GM10248 (cell line): ENCODE results near the gene CCNY.

ENCODE experiments used
- CTCF ChIA-PET: fragments of 300-600 bp; sonication (Branson Sonifier 250); formaldehyde crosslinking; extraction: SDS; loops from one replicate; lab custom pipeline; 2021; ENCODE audit warnings: antibody characterized with exemption; lab: Yijun Ruan, JAX
- POLR2A ChIA-PET: fragments of 350-650 bp; sonication (Branson Sonifier 250); formaldehyde crosslinking; extraction: SDS; loops from one replicate; lab custom pipeline; 2020; ENCODE audit warnings: antibody characterized with exemption; lab: Yijun Ruan, JAX
- DNase-seq: peaks from one replicate; pipeline ENCODE4 v3.0.0; 2012; ENCODE audit errors: extremely low spot score
- TF ChIP-seq, protein P1 (sequence below): IDR thresholded peaks from 2 replicates; pipeline ENCODE4 v1.5.1; 2012; ENCODE audit warnings: mild to moderate bottlenecking, low read depth; ENCODE audit errors: extremely low read depth, missing control alignments, control extremely low read depth

The CCNY gene

DNA sequence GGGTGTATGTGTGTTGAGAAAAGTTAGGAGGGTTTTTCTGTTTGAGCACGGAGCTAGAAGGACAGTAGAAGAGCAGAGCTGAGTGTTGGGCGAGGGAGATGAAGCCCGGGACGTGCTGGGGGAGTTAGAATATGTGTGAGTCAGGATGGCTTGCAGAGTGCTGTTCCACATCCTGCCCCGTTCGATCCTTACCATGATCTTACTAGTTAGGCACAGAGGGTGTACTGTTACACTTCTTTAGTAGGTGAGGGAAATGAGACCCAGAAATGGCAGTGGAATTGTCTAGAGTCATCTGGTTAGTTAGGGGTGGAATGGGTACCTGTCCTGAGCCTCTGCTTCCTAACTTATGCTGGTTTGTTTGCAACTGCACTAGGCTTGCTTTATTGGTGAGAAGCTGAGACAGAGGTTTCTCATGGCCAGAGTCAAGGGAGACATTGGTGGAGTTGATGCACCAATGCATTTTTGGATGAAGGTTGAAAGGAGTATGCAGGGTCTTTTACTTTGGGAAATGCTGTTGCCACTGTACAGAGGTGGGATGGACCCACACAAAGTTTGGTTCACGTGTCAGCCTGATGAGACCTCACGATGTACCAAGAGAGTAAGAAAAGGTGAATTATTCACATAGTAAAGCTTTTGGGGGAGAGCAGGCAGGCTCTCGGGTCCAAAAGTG is 42.4 kb downstream of the CCNY start:
- ChIA-PET POLR2A (no interaction called here), CTCF (interaction anchor here (0.7 to 2.0 kb wide), 8 partner anchors 13 to 161 kb away, joined by 3 to 10 read pairs (median 3); no protein-coding TSS in a partner anchor)
- TF ChIP-seq, protein P1, sequence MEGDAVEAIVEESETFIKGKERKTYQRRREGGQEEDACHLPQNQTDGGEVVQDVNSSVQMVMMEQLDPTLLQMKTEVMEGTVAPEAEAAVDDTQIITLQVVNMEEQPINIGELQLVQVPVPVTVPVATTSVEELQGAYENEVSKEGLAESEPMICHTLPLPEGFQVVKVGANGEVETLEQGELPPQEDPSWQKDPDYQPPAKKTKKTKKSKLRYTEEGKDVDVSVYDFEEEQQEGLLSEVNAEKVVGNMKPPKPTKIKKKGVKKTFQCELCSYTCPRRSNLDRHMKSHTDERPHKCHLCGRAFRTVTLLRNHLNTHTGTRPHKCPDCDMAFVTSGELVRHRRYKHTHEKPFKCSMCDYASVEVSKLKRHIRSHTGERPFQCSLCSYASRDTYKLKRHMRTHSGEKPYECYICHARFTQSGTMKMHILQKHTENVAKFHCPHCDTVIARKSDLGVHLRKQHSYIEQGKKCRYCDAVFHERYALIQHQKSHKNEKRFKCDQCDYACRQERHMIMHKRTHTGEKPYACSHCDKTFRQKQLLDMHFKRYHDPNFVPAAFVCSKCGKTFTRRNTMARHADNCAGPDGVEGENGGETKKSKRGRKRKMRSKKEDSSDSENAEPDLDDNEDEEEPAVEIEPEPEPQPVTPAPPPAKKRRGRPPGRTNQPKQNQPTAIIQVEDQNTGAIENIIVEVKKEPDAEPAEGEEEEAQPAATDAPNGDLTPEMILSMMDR: no peak
- no peak for DNase-seq

DNA sequence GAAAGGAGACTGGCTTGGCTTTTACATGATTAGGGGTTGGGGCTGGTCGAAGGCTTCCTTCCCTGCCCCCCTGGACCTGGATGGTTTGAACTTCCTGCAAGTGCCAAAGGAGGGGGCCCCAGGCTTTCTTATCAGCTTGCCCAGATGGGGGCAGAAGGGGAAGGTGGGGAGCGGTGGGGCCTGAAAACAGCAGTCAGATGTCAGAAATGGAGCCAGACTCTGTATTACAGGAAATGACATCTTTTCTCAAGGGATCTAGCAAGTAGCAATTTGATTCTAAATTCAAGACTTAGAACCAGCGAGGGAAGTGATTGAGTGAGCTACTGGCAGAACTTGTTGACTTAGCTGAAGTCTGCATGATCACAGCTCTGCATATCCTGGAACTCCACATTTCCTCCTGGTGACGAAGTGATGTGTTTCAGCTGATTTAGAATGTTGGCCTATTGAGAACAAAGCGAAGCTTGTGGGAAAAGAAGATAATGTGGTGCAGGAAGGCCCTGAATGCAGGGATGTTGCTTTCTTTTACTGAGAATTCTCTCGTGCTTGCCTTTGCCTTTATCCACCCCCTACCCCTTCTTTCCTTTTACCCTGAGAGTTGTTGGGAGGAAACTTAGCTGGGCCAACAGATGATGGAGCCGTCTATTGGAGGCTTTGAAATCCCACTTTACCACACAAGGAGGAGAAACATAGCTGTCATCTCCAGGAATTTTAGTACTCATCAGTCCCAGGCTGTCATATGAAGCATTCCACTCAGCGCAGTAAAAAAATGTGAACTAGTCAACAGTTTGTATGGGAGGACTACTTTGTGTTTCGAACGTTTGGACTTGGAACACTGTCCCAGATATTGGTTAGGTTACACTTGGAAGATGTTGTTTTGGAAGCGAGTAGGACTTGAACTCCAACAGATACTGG is 43.2 kb downstream of the CCNY start:
- ChIA-PET CTCF (interaction anchor here (0.8 to 2.0 kb wide), 8 partner anchors 14 to 162 kb away, joined by 3 to 10 read pairs (median 4); no protein-coding TSS in a partner anchor), POLR2A (interaction anchor here (0.7 to 0.9 kb wide), 2 partner anchors 9 to 184 kb away, joined by 3 read pairs; no protein-coding TSS in a partner anchor)
- TF ChIP-seq, protein P1: peak; percentile 50
- peak; percentile 45 for DNase-seq

DNA sequence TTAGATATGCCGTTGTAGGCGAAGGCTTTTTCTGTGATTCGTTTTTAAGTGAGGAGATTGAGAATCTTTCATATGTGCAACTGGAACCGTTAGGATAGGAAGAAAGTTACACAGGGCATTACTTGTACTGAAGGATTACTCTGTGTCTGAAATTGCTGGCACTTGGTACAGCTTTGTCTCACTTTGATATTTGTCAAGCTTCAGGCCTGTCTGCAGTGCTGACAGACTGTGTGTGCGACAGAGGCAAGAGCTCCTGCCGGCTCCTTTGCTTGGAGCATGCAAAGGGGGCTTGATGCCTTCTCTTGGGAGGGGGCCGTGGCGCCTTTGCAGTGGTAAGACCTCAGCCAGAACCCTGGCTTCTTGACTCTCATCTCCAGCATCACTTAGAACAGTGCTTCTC is 45.8 kb downstream of the CCNY start:
- TF ChIP-seq, protein P1: no peak
- ChIA-PET POLR2A (no interaction called here), CTCF (interaction anchor here (1.2 to 2.7 kb wide), 4 partner anchors 10 to 181 kb away, joined by 3 to 11 read pairs (median 7); no protein-coding TSS in a partner anchor)
- DNase-seq: no peak

DNA sequence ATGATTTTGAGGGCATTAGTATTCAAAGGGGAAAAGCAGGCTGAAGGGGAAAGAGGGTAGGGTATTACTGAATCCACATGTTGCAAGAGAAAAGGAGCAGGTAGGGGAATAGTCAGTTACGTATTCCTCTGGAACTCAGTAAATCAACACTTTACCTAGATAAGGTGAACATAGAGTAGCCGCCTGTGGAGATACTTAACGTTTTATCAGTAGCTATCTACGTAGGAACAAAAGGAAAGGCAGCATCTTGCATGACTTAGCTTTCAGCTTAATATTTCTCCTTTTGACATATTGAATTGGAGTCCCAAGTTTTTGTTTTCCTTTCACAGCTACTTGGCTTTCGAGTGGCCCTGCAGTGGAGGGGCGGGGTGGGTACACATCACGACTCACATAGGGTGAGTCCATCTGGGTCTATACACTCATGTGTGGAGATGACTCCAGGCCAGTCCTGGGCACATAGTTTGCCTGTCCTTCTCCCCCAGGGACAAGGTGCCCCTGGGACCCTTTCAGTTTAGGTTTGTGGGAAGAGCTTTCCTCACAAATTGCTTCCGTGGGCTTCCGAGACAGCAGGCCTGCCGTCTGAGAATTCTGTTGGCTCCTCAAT is 48.1 kb downstream of the CCNY start:
- DNase-seq: no peak
- TF ChIP-seq, protein P1: no peak
- ChIA-PET POLR2A (no interaction called here), CTCF (interaction anchor here (0.9 to 2.7 kb wide), 6 partner anchors 11 to 250 kb away, joined by 3 to 11 read pairs (median 6); no protein-coding TSS in a partner anchor)

DNA sequence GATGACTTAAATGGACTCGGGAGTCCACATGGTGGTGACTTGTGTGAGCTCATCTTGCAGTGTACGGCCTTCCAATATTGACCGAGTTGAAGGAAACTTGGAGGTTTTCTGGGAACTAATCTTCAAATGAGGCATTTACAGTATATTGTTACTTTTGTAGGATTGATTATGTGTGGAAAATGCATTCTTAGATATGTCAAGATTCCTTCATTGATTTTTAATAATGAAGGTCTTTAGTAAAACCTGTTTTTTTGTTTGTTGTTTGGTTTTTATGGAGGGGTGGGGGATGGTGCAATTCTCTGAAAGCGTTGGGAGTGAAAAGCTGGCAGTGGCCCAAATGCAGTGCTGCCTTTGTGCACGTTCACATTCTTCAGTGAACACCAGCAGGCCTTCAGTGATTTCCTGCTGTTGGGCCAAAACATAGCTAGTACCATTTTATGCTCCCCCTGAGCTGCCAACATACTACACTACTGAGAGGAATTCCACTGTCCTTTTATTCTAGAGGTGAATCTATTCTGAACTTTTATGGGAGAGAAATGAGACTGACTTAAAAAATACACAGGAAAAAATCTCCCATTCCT is 50.4 kb downstream of the CCNY start:
- CTCF ChIA-PET: interaction anchor here (1.0 to 1.9 kb wide), 5 partner anchors 13 to 147 kb away, joined by 3 to 5 read pairs (median 3); no protein-coding TSS in a partner anchor
- DNase-seq: no peak
- POLR2A ChIA-PET: no interaction called here
- TF ChIP-seq, protein P1: no peak
